Measurements from ENCODE around the gene DPYD.
A peak's percentile ranks its signal among the peaks of the same experiment; 100 is the strongest.

DPYD gene

GRCh38 chr1:97920832-97921571, at the start of gene DPYD:
TSS of gene DPYD (minus strand) at chr1:97921034. CDS start at chr1:97920922, 112 bp downstream.
- peak; percentile 63 for DNase-seq (ENCODE audit: low read depth, low spot score)

GRCh38 chr1:97960470-97960869, 39.6 kb upstream of the DPYD start:
- no peak for DNase-seq (ENCODE audit: low read depth, low spot score)

GRCh38 chr1:97947695-97948094, 26.9 kb upstream of the DPYD start:
- DNase-seq (ENCODE audit: low read depth, low spot score): no peak

GRCh38 chr1:97943354-97943753, 22.5 kb upstream of the DPYD start:
- DNase-seq (ENCODE audit: low read depth, low spot score): no peak

GRCh38 chr1:97942161-97943123, 21.6 kb upstream of the DPYD start:
- DNase-seq (ENCODE audit: low read depth, low spot score): no peak

GRCh38 chr1:97938285-97938642, 17.4 kb upstream of the DPYD start:
- DNase-seq (ENCODE audit: low read depth, low spot score): no peak

- DNase-seq (ENCODE audit: low read depth, low spot score): no peak
These were observed 16.1 kb upstream of the DPYD start for GRCh38 chr1:97936976-97937375.

- DNase-seq (ENCODE audit: low read depth, low spot score): no peak
These were observed 13.7 kb upstream of the DPYD start for GRCh38 chr1:97934491-97934890.

GRCh38 chr1:97929874-97930851, 9.3 kb upstream of the DPYD start:
- no peak for DNase-seq (ENCODE audit: low read depth, low spot score)

- DNase-seq (ENCODE audit: low read depth, low spot score): no peak
These were observed 5.3 kb upstream of the DPYD start for GRCh38 chr1:97926017-97926708.

- DNase-seq (ENCODE audit: low read depth, low spot score): no peak
These were observed 4.3 kb upstream of the DPYD start for GRCh38 chr1:97925151-97925550.

- no peak for DNase-seq (ENCODE audit: low read depth, low spot score)
These were observed 3.0 kb upstream of the DPYD start for GRCh38 chr1:97923811-97924210.

GRCh38 chr1:97920276-97920831, 480 bp downstream of the DPYD start:
- DNase-seq (ENCODE audit: low read depth, low spot score): no peak

- no peak for DNase-seq (ENCODE audit: low read depth, low spot score)
These were observed 1.1 kb downstream of the DPYD start for GRCh38 chr1:97919585-97920261.

GRCh38 chr1:97918961-97919360, 1.9 kb downstream of the DPYD start:
- DNase-seq (ENCODE audit: low read depth, low spot score): no peak

- no peak for DNase-seq (ENCODE audit: low read depth, low spot score)
These were observed 7.2 kb downstream of the DPYD start for GRCh38 chr1:97913506-97914139.

GRCh38 chr1:97911266-97912215, 9.3 kb downstream of the DPYD start:
- no peak for DNase-seq (ENCODE audit: low read depth, low spot score)

- DNase-seq (ENCODE audit: low read depth, low spot score): no peak
These were observed 11.6 kb downstream of the DPYD start for GRCh38 chr1:97909266-97909665.
